Measurements from ENCODE around the gene APLNR.

Gene APLNR

DNA sequence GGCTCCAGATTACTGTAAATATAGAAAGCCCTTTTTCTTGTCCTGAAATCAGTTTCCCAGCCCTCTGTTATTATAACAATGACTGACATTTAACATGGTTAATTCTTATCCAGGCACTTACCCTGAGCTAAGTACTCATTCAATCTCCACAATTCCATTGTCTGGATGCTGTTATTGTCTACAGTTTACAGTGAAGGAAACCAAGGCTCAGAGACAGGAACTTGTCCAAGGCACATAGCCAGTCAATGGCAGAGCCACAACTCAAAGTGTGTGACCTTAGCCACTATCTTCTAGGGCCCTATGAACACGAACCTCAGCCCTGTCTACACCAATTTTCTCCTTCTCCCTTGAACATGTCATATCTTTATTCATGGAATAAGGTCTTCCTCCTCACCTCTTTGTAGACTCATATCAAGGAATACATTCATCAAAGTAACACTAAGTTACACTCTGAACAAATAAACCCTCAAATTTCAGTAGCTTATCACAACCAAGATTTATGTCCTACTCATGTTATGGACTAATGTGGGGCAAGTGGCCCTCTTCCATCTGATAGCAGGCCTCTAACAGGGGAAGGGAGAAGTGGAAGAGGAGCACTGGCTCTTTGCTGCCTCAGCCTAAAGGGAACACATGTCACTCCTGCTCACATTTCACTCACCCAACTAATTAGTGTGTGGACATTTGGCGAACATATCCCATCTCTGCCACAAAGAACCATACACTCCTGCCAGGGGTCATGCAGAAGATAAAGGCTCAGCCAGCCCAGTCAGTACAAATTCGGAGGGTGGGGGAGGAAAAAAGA lies 39.3 kb upstream of the APLNR start:
- no peak for DNase-seq (ENCODE audit: low read depth)
- no peak overlapping the region for H3K4me3 ChIP-seq (ENCODE audit: low read length)
- TF ChIP-seq, protein P1, sequence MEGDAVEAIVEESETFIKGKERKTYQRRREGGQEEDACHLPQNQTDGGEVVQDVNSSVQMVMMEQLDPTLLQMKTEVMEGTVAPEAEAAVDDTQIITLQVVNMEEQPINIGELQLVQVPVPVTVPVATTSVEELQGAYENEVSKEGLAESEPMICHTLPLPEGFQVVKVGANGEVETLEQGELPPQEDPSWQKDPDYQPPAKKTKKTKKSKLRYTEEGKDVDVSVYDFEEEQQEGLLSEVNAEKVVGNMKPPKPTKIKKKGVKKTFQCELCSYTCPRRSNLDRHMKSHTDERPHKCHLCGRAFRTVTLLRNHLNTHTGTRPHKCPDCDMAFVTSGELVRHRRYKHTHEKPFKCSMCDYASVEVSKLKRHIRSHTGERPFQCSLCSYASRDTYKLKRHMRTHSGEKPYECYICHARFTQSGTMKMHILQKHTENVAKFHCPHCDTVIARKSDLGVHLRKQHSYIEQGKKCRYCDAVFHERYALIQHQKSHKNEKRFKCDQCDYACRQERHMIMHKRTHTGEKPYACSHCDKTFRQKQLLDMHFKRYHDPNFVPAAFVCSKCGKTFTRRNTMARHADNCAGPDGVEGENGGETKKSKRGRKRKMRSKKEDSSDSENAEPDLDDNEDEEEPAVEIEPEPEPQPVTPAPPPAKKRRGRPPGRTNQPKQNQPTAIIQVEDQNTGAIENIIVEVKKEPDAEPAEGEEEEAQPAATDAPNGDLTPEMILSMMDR (conservative IDR thresholded peaks at IDR 0.05; ENCODE audit: low read length), result no peak

GRCh38 chr11:57275582-57275981 lies 38.5 kb upstream of the APLNR start:
- TF ChIP-seq, protein P1 (conservative IDR thresholded peaks at IDR 0.05; ENCODE audit: low read length), result no peak
- H3K4me3 ChIP-seq (ENCODE audit: low read length), result no peak overlapping the region
- DNase-seq (ENCODE audit: low read depth), result no peak

GRCh38 chr11:57274904-57275498 lies 38.0 kb upstream of the APLNR start:
- TF ChIP-seq, protein P1 (conservative IDR thresholded peaks at IDR 0.05; ENCODE audit: low read length), result no peak
- no peak for DNase-seq (ENCODE audit: low read depth)
- no peak overlapping the region for H3K4me3 ChIP-seq (ENCODE audit: low read length)

GRCh38 chr11:57273448-57274058 lies 36.5 kb upstream of the APLNR start:
- TF ChIP-seq, protein P1 (conservative IDR thresholded peaks at IDR 0.05; ENCODE audit: low read length), result no peak
- DNase-seq (ENCODE audit: low read depth), result no peak

DNA sequence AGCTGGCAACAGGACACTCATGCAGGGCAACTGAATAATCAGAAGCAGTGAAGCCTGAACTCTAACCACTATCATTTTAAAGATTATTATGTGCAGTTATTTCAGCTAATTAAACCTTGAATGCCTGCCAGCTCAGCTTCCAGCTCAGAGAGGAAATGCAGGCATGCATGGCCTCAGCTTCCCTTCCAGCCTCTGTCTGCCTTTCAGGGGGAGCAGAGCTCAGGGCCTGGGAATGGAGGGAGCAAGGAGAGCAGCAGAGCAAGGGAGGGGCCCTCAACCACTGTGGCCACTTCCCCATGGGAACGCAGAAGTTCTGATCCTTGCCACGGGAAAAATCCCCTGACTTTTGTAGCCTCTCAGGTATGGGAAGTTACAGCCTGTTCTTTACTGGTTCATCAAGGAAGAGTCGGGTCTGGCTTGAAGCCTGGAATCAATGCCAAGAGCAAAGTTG lies 32.5 kb upstream of the APLNR start:
- no peak for DNase-seq (ENCODE audit: low read depth)
- TF ChIP-seq, protein P1 (conservative IDR thresholded peaks at IDR 0.05; ENCODE audit: low read length), result no peak
- no peak overlapping the region for H3K4me3 ChIP-seq (ENCODE audit: low read length)

More at GRCh38 chr11:57273448-57274058, 36.5 kb upstream of the APLNR start:
- H3K4me3 ChIP-seq (ENCODE audit: low read length), result no peak overlapping the region

DNA sequence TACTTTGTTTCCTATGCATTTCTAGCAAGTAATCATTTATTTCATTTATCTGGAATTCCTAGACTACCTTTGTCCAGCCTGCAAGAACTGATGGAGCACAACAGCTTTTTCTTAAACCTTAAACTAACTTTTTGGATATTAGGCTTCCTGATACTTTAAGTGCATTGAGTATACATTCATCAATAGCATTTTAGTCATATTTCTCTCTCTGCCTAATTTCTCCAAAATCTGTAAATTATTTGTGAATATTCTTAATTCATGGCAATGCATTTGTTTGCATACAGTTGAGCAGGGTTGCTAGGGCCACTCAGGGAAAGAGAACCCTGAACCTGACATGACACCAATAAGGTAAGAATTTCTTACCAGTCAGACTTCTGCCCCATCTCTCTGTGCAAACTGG lies 29.1 kb upstream of the APLNR start:
- no peak for DNase-seq (ENCODE audit: low read depth)
- no peak overlapping the region for H3K4me3 ChIP-seq (ENCODE audit: low read length)
- TF ChIP-seq, protein P1 (conservative IDR thresholded peaks at IDR 0.05; ENCODE audit: low read length), result no peak

Data from AG10803 (cell line).